Smooth muscle cell (in vitro differentiated cells): ENCODE measurements around the gene SYNJ2. TPM values are rescaled to one million over a fixed set of nuclear protein-coding genes. Genes with fewer than 3 reads are reported as not detected.
A peak's percentile ranks its signal among the peaks of the same experiment; 100 is the strongest.

Source experiments
- DNase-seq: peaks from one replicate; lab custom pipeline; 2025; ENCODE audit not compliant: unreplicated experiment; lab: John Stamatoyannopoulos, UW
- H2AFZ ChIP-seq: fragments of 200-600 bp; sonication (generic); 2 replicates; pipeline ENCODE4 v1.6.0; 2016; ENCODE audit warnings: antibody characterized with exemption, low read depth, mild to moderate bottlenecking
- H3F3A ChIP-seq: fragments of 200-600 bp; sonication (generic); 2 replicates; pipeline ENCODE4 v1.6.0; 2017; ENCODE audit warnings: antibody characterized with exemption, low read depth
- H3K27ac ChIP-seq: fragments of 200-600 bp; sonication (generic); 2 replicates; pipeline ENCODE4 v1.5.1; 2016; ENCODE audit warnings: low read depth, mild to moderate bottlenecking
- H3K27me3 ChIP-seq: fragments of 200-600 bp; sonication (generic); 2 replicates; pipeline ENCODE4 v1.6.1; 2016; ENCODE audit warnings: low read depth, mild to moderate bottlenecking
- H3K36me3 ChIP-seq: fragments of 200-600 bp; sonication (generic); 2 replicates; pipeline ENCODE4 v1.5.1; 2016; ENCODE audit warnings: low read depth
- H3K4me1 ChIP-seq: fragments of 200-600 bp; sonication (generic); 2 replicates; pipeline ENCODE4 v1.5.1; 2016; ENCODE audit warnings: low read depth
- H3K4me2 ChIP-seq: fragments of 200-600 bp; sonication (generic); 2 replicates; pipeline ENCODE4 v1.6.0; 2016; ENCODE audit warnings: mild to moderate bottlenecking
- H3K4me3 ChIP-seq: fragments of 200-600 bp; sonication (generic); 2 replicates; pipeline ENCODE4 v1.5.1; 2016; ENCODE audit warnings: mild to moderate bottlenecking
- H3K79me2 ChIP-seq: fragments of 200-600 bp; sonication (generic); 2 replicates; pipeline ENCODE4 v1.6.0; 2016; ENCODE audit warnings: low read depth, mild to moderate bottlenecking
- H3K9ac ChIP-seq: fragments of 200-600 bp; sonication (generic); 2 replicates; pipeline ENCODE4 v1.6.0; 2016; ENCODE audit warnings: low read depth
- H3K9me3 ChIP-seq: fragments of 200-600 bp; sonication (generic); replicated peaks from 2 replicates; pipeline ENCODE4 v1.5.1; 2016; ENCODE audit warnings: low read depth
- H4K20me1 ChIP-seq: fragments of 200-600 bp; sonication (generic); 2 replicates; pipeline ENCODE4 v1.6.0; 2016; ENCODE audit warnings: low read depth
- CTCF ChIP-seq: fragments of 200-600 bp; sonication (generic); IDR thresholded peaks from 2 replicates; pipeline ENCODE4 v1.5.1; 2017; ENCODE audit warnings: borderline replicate concordance, mild to moderate bottlenecking, antibody characterized with exemption; ENCODE audit not compliant: insufficient read depth, poor library complexity, severe bottlenecking
- WGBS: methylation state at CpG from one replicate; pipeline ENCODE4 v1.1.7; 2016; ENCODE audit warnings: low lambda C conversion rate; 5-methylcytosine and 5-hydroxymethylcytosine counted together
- polyA plus RNA-seq: library from polyadenylated mRNA; unstranded; fragments of >200 nt; fragmentation: Nextera tagmentation; extraction: Ambion mirVana; gene quantifications from 2 replicates; pipeline ENCODE4 v1.2.1, GENCODE V29; 2016
- total RNA-seq: library from RNA; depleted of rRNA; stranded (reverse); fragments of >200 nt; gene quantifications from 2 replicates; pipeline ENCODE4 v1.2.3, GENCODE V29; 2014

SYNJ2 gene
- total and polyA plus RNA-seq, 2 experiments from 2014 or later = 6.0 to 6.1 TPM

GRCh38 chr6:158030380-158031300 lies 49.0 kb downstream of the SYNJ2 start:
- H3K9me3 ChIP-seq = no peaks in the 10 kb centered on the region
- peaks cover 11% of the 10 kb centered on the region for H3K4me1 ChIP-seq
- H3K27me3 ChIP-seq = no peaks in the 10 kb centered on the region
- peak overlapping the region; percentile 41 for H3K27ac ChIP-seq
- TF ChIP-seq CTCF = no peak
- no peaks in the 10 kb centered on the region for H4K20me1 ChIP-seq
- no peak overlapping the region for H2AFZ ChIP-seq
- no peak for DNase-seq
- H3F3A ChIP-seq = peaks cover 3% of the 10 kb centered on the region
- H3K9ac ChIP-seq = no peak overlapping the region
- H3K4me2 ChIP-seq = peak overlapping the region; percentile 60
- H3K79me2 ChIP-seq = no peaks in the 10 kb centered on the region
- no peaks in the 10 kb centered on the region for H3K36me3 ChIP-seq
- 94% methylated on average over 16 of the region's 16 CpGs for WGBS
- H3K4me3 ChIP-seq = no peak overlapping the region

- Histone ChIP-seq H4K20me1 (no peaks in the 10 kb centered on the region), H3K79me2 (peaks cover 1% of the 10 kb centered on the region), H3K4me1 (peaks cover 6% of the 10 kb centered on the region), H3K36me3 (peaks cover 8% of the 10 kb centered on the region), H3K9ac (peak overlapping the region; percentile 31), H3K9me3 (no peaks in the 10 kb centered on the region), H3K4me2 (peak overlapping the region; percentile 60), H3K4me3 (no peak overlapping the region), H3K27me3 (no peaks in the 10 kb centered on the region), H3K27ac (peak overlapping the region; percentile 41), H3F3A (peaks cover 3% of the 10 kb centered on the region), H2AFZ (no peak overlapping the region)
- DNase-seq = no peak
- 55% methylated on average over 20 of the region's 20 CpGs for WGBS
- no peak for TF ChIP-seq CTCF
Observed at GRCh38 chr6:158031381-158032353, 50.0 kb downstream of the SYNJ2 start.

- H3K27me3 ChIP-seq = no peaks in the 10 kb centered on the region
- WGBS = 97% methylated on average over 9 of the region's 9 CpGs
Observed at GRCh38 chr6:158032354-158032733, 50.7 kb downstream of the SYNJ2 start.

More at GRCh38 chr6:158032354-158032733, 50.7 kb downstream of the SYNJ2 start:
- no peak overlapping the region for H3K4me3 ChIP-seq
- no peaks in the 10 kb centered on the region for H3K9me3 ChIP-seq
- H3K9ac ChIP-seq = no peak overlapping the region
- H3K36me3 ChIP-seq = peaks cover 8% of the 10 kb centered on the region
- peak overlapping the region; percentile 60 for H3K4me2 ChIP-seq
- H3F3A ChIP-seq = peaks cover 3% of the 10 kb centered on the region
- no peak for TF ChIP-seq CTCF
- DNase-seq = no peak
- peaks cover 4% of the 10 kb centered on the region for H3K79me2 ChIP-seq
- H4K20me1 ChIP-seq = no peaks in the 10 kb centered on the region
- peaks cover 6% of the 10 kb centered on the region for H3K4me1 ChIP-seq
- H3K27ac ChIP-seq = no peak overlapping the region
- H2AFZ ChIP-seq = no peak overlapping the region
